ENCODE data around the gene MAGEB16.

Gene MAGEB16

DNA sequence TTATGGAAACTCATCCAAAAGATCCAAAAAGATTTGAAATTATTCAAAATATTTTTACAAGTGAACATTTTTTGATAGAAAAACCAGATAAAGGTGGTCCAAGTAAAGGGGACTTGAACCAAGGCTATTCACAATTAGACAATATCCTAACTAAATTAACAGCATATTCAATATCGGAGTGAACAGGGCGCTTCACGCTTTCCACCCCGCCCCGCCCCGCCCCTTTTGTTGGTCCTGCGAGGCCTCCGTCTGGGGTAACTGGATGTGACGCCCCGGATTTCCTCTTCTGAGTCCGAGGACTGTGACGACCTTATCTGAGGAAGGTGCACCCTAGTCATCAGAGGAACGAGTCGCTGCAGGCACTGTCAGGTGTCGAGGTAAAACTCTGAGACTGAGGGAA lies at the start of gene MAGEB16:
Gene MAGEB16, plus strand, starts transcription at position 301 of the 400 bp plus-strand sequence. CDS start 3,855 bp downstream, outside the sequence.
- no peak for DNase-seq

DNA sequence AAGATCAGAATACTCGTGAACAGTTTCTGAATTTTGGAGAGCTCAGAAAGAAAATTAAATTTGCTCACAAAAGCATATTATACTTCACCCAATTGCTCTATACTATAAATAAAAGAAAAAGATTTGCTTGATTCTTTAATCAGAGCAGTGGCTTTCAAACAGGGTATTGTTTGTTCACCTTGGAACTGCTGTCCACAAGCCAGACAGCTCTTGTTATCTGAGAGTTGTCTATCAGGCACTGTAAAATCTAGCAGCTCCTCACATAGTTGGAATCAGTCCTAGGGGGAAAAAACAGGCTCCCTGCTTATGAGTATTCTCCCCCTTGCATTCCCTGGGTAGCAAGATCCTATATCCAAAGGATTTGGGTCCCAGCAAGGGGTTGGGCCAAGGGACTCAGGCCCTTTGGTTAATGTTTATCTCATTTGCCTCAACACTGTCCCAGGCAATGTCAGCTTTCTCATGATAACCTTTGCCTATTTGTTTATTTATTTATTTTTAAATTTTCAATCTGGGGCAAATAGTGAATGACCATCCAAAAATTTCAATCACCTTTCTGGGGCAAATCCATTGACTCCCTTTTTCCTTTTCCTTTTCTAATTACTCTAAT lies 24.1 kb upstream of the MAGEB16 start:
- no peak for DNase-seq

DNA sequence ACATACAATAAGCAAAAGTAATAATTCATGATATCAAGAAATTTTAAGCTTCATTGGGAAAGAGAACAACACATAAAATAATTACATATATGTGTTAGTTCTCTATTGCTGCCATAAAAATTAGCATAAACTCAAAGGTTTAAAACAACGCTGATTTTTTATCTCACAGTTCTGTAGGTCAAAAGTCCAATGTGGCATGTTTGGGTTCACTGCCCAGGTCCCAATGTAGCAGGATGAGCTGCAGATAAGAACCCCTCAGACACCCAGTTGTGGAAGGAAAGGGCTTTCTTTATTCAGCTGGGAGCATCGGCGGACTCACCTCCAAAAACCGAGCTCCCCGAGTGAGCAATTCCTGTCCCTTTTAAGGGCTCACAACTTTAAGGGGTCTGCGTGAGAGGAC lies 13.1 kb upstream of the MAGEB16 start:
- no peak for DNase-seq

DNA sequence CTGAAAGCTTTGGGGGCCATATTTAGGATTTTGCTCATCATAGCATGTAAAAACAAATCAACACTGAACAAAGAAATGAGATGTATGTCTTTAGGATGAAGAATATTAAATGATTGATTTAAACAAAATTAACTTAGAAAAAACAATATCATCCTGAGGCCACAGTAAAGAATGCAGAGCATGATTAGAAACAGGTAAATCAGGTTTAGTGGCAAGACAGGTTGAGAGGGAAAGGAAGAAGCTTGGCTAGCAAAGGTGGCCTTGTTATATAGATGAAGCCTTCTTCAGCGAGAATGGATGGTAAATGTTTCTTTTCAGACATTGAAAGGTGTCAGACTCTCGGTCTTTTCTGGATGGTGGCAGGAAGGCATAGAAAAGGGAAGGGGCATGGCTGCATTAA lies 11.9 kb upstream of the MAGEB16 start:
- no peak for DNase-seq

DNA sequence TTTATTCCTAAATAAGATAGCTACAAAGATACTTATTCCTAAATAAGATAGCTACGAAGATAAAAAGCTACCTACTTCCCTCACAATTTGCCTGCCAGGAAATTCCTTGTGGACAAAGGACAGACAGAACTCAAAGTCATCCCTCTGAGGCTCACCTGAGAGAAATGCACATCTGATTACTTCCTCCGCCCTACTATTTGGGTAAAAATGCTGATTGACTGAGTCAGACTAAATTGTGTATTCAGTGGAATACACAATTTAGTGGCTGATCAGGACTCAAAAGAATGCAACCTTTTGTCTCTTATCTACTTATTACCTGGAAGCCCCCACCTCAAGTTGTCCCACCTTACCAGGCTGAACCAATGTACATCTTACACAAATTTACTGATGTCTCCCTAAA lies 10.3 kb upstream of the MAGEB16 start:
- DNase-seq: no peak

DNA sequence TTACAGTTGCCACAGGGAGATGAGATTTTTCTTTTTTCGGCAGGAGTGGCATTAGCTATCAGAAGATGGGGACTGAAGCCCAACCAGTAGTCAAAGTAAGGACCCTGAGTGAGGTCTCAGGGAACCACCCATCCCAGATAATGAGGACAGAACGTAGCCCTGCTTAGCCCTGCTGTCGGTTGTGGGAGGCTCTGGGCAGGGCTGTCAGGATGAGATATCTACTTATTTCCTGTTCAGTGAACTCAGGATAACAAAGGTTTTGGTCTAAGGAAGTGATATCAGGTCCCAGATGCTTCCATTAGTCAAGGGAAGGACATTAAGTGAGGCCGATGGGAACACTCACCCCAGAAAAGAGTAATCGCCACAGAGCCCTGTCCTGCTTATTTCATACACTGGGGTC lies 2.3 kb downstream of the MAGEB16 start:
- no peak for DNase-seq

DNA sequence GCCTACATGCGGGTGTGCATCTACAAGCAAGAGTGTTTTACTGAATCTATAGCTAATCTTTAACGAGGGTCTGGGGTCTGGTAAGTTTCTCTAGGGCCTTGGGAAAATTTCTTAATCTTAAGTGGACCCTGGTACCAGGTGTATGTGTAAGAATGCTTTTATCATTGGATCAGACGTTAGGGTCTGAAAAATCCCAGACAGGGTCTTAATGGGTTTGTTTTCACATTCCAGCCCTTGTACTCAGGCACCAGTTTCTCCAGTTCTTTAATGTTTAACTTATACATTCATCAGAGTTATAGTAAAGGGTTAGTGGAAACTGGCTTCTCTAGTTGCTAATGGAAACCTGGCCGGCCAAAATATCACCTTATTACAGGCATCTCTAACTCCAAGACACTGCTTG lies 11.6 kb downstream of the MAGEB16 start:
- DNase-seq: no peak

DNA sequence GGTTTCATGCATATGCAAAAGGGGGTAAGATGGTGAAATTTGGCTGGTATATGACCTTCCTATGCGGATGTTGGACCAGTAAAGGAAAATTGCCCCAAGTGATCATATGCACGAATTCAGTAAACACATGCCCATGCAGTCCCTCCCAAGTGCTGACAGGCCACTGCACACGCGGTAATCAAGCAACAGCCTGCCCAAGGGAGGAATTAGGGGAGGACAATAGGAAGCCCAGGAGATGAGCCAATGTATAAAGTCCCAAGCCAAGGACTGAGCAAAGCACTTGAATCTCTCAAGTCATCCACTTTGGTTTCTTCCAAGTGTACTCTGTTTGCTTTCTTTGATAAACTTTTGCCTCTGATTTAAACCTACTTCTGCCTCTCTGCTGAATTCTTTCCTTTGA lies 21.1 kb downstream of the MAGEB16 start:
- no peak for DNase-seq

DNA sequence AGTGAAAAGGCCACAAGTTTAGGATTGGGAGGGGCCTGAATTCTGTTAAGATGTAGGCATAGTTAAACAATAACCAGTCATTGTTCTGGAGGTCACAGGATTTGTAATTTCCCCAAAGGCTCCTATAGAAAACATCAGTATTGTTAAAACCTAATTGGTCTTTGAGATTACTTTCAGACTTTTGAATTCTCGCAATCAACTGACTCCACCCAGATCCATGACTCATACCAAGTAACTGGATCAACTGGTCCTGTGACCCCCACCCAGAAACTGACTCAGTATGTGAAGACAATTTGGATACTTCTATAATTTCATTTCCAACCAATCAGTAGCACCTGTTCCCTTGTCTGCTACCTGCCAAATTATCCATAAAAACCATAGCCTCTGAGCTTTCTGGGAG lies 28.4 kb downstream of the MAGEB16 start:
- no peak for DNase-seq

DNA sequence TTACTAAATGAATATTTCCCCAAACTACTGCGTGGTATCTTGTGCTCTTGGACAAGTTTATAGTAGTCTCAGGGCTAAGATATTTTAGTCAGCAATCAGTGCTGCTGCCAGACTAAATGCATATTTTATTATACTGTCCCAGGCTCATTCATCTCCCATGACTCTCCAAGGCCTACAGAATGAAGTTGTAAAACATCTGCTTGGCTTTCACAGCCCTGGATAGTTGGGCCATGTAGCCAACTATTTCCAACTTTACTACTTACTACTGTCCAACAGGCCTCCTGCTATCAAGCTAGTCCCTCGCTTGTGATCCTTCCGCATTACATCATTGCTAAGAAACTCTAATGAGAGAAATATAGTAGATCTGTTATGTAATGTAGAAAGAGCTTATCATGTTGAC lies 31.4 kb downstream of the MAGEB16 start:
- DNase-seq: no peak

DNA sequence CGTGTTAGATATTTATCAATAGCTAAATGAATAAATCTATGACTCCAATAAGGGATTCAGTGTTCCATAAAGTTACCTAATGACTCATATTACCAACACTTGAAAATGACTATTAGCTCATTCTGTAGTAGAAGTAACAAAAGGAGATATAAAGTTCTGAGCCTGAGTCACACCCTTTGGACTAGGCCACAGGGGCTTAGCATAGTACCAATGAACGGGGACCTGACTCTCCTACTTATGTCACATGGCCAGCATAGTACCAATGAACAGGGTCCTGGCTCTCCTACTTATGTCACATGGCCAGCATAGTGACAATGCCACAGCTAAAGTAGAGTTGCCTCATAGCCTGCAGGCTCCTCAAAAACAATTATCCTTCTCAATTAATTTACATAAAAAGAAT lies 43.7 kb downstream of the MAGEB16 start:
- DNase-seq: no peak

DNA sequence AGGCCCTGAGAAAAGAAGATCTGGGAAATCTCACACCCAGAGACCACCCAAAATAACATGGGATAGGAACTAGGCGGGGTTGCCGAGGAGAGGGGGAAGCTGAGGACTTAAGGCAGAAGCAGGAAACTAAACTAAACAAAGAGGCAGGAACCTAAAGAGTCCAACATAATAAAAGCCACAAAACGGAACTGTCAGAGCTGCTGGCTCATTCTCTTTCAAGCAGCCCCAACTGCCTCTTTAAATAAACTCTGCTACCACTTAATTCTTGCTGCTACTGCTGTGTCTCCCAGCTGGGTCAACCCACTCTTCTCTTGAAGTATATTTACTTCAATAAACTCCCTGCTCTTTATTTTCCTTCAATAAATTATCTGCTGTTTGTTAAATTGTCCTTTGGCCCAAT lies 44.5 kb downstream of the MAGEB16 start:
- no peak for DNase-seq

DNA sequence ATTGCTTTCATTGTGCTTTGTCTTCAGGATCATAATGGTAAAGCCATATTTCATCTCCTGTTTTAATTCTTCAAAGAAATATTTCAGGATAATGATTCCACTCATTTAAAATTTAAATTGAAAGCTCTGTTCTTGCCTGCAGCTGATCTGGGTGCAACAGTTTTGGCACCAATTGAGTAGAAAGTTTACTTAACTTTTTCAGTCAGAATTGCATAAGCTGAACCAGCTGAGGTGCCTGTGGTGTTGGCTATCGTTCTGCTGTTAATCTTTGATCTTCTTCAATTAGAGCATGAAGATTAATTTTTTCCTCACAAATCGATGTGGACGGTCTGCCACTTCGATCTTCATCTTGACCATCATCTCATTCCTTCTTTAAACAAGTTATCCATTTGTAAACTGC lies 49.6 kb downstream of the MAGEB16 start:
- DNase-seq: no peak
